Immature natural killer cell (primary cell): ENCODE measurements around the gene RADIL. TPM values are rescaled to one million over a fixed set of nuclear protein-coding genes. Genes with fewer than 3 reads are reported as not detected.
A peak's percentile ranks its signal among the peaks of the same experiment; 100 is the strongest.

ENCODE experiments used
- DNase-seq, 3 donors: peaks; one replicate each; pipeline ENCODE4 v3.0.0; 2022; ENCODE audit warnings: mixed read lengths in 1 of 3
- H3K27ac Mint-ChIP-seq, 6 donors: one replicate each; pipeline ENCODE4 v1.8.0; 2020; ENCODE audit warnings: mixed read lengths in 6 of 6, mild to moderate bottlenecking in 5 of 6, inconsistent platforms in 4 of 6, moderate library complexity in 3 of 6
- H3K27me3 Mint-ChIP-seq, 3 donors: one replicate each; pipeline ENCODE4 v1.8.0; 2020 to 2021; ENCODE audit warnings: low read depth in 3 of 3, mild to moderate bottlenecking in 3 of 3, mixed read lengths in 3 of 3, moderate library complexity in 3 of 3, inconsistent platforms in 1 of 3
- H3K36me3 Mint-ChIP-seq, 3 donors: one replicate each; pipeline ENCODE4 v1.8.0; 2020; ENCODE audit warnings: mixed read lengths in 3 of 3, inconsistent platforms in 2 of 3, mild to moderate bottlenecking in 2 of 3
- H3K4me1 Mint-ChIP-seq, 2 donors: one replicate each; pipeline ENCODE4 v1.8.0; 2020; ENCODE audit warnings: inconsistent platforms in 2 of 2, mild to moderate bottlenecking in 2 of 2, mixed read lengths in 2 of 2, moderate library complexity in 1 of 2
- H3K4me3 Mint-ChIP-seq, 5 donors: one replicate each; pipeline ENCODE4 v1.8.0; 2020; ENCODE audit warnings: mild to moderate bottlenecking in 5 of 5, mixed read lengths in 5 of 5, inconsistent platforms in 3 of 5, moderate library complexity in 3 of 5
- H3K9me3 Mint-ChIP-seq, 6 donors: one replicate each; pipeline ENCODE4 v1.8.0; 2020; ENCODE audit warnings: mild to moderate bottlenecking in 6 of 6, mixed read lengths in 6 of 6, inconsistent platforms in 4 of 6, moderate library complexity in 3 of 6
- polyA plus RNA-seq, 3 donors: library from polyadenylated mRNA; unstranded; fragments of 300-500 nt; fragmentation: Illumina TruSeq; gene quantifications; one replicate each; pipeline ENCODE4 v1.2.3, GENCODE V29; 2021

The RADIL gene
- polyA plus RNA-seq, 3 donors from 2014 or later = not detected

DNA sequence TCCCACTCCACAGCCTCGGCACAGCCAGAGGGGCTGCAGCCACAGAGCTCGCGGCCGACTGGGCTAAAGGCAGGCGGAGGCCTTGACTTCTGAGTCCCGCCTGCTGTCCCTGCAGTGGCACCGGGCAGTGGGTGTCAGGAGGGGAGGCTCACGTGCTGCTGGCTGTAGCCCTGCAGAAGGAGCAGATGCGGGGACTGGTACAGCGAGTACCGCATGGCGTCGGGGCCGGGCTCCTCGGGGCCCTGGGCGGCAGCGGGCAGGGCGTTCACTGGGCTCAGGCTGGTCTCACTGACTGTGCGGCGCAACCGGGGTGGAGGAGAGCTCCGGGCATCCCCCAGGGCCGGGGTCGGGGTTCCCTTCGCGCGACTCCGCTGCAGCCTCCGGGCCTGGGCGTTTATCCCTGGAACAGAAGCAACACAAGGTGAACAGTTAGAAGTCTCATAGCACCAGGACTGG lies 47.3 kb downstream of the RADIL start:
- no peak for DNase-seq
- no peaks in the 10 kb centered on the region for H3K9me3 Mint-ChIP-seq
- peaks cover 2 to 6% (median 2%) of the 10 kb centered on the region in 3 donors for H3K27me3 Mint-ChIP-seq
- H3K4me3 Mint-ChIP-seq = no peak overlapping the region
- H3K27ac Mint-ChIP-seq = no peak overlapping the region
- no peaks in the 10 kb centered on the region for H3K36me3 Mint-ChIP-seq
- H3K4me1 Mint-ChIP-seq = peaks cover 4 to 8% of the 10 kb centered on the region in 2 donors

- Mint-ChIP-seq H3K36me3 (no peaks in the 10 kb centered on the region), H3K27me3 (peaks cover 2 to 4% (median 2%) of the 10 kb centered on the region in 3 donors), H3K4me3 (no peak overlapping the region)
These were observed 47.9 kb downstream of the RADIL start for GRCh38 chr7:4835398-4836205.

GRCh38 chr7:4834601-4835397 lies 48.7 kb downstream of the RADIL start:
- no peaks in the 10 kb centered on the region for H3K9me3 Mint-ChIP-seq
- peaks cover 2 to 4% (median 3%) of the 10 kb centered on the region in 3 donors for H3K27me3 Mint-ChIP-seq
- H3K36me3 Mint-ChIP-seq = no peaks in the 10 kb centered on the region
- DNase-seq = no peak
- no peak overlapping the region for H3K4me3 Mint-ChIP-seq
- no peak overlapping the region for H3K27ac Mint-ChIP-seq
- peaks cover 6 to 8% of the 10 kb centered on the region in 2 donors for H3K4me1 Mint-ChIP-seq

More at GRCh38 chr7:4835398-4836205, 47.9 kb downstream of the RADIL start:
- peaks cover 4 to 8% of the 10 kb centered on the region in 2 donors for H3K4me1 Mint-ChIP-seq
- no peak overlapping the region for H3K27ac Mint-ChIP-seq
- DNase-seq = no peak
- no peaks in the 10 kb centered on the region for H3K9me3 Mint-ChIP-seq

DNA sequence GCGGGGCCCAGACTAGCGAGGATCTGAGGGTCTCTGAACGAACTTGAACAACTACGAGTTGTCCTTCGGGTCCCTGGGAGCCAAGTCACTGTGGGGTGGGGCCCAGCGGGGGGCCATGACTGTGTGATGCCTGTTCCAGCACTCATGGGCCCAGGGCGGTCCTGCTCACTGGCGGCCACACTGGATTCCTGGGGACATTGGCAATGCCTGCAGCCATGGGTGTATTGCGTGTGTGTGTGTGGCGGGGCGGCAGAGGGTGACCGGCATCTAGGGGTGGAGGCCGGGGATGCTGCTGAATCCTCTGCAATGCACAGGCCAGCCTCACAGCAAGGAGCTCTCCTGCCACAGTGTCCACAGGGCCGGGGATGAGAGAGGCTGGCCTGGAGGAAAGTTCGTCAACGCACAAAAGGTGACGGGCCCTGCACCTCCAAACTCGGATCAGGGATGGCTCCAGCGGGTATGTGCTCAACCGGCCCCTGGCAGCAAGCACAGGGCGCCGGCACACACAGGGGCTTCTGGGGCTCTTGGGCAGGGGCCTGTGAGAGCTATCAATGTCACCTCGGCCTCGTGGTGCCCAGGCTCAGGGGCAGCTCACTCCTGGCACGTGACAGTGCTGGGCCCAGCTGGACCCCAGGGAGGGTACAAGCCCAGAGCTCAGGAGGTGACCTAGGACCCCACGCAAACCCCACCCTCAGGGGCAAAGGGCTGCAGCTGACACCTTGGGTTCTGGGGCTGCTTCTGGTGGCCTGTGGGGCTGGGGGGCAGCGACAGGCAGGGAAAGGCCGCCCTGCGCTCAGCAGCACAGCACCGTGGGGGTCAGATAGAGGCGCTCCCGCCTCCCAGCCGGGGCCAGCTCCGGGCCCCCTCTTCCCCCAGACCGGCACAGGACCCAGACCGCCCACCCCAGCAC lies 49.6 kb downstream of the RADIL start:
- no peak overlapping the region for H3K27ac Mint-ChIP-seq
- no peak overlapping the region for H3K4me3 Mint-ChIP-seq
- no peaks in the 10 kb centered on the region for H3K36me3 Mint-ChIP-seq
- no peaks in the 10 kb centered on the region for H3K9me3 Mint-ChIP-seq
- DNase-seq = no peak
- H3K27me3 Mint-ChIP-seq = peaks cover 2 to 5% (median 3%) of the 10 kb centered on the region in 3 donors
- H3K4me1 Mint-ChIP-seq = peaks cover 6 to 8% of the 10 kb centered on the region in 2 donors

DNA sequence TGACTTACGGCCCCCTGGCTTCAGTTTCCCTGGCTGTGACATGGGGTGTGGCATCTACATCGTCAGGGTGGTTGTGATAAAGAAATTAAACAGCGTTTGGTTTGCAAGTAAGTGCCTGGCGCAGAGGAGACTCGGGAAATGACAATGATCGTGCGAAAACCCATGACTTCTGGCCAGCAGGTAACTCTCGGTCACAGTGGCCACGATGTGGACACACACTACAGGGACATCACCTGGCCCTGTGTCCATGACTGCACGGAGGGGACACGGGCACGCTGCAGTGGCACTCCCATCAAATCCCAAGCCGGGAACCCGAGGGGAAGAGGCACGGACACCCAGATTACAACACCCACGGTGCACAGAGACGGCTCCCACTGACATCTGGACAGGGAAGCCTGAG lies 50.3 kb downstream of the RADIL start:
- DNase-seq = no peak
- H3K9me3 Mint-ChIP-seq = no peaks in the 10 kb centered on the region
- H3K36me3 Mint-ChIP-seq = no peaks in the 10 kb centered on the region
- no peak overlapping the region for H3K4me3 Mint-ChIP-seq
- H3K27me3 Mint-ChIP-seq = peaks cover 2 to 5% (median 3%) of the 10 kb centered on the region in 3 donors
- peaks cover 6 to 8% of the 10 kb centered on the region in 2 donors for H3K4me1 Mint-ChIP-seq
- no peak overlapping the region for H3K27ac Mint-ChIP-seq

DNA sequence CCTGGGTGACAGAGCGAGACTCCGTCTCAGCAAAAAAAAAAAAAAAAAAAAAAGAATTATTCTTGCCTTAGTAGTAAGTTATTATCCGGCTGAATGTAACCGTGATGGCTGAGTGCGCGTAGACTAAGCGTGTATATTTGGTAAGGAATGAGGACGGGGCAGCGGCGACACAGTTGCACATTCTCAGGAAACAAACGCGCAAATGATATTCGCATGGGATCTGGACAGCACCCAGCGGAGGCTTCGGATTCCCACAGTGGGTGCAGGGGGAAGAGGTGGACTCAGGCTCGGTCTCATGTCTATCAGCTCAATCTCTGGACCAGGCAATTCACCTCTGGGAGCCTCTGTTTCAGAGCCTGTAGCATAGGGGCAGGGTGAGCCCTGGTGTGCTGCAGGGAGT lies 50.8 kb downstream of the RADIL start:
- no peaks in the 10 kb centered on the region for H3K36me3 Mint-ChIP-seq
- H3K9me3 Mint-ChIP-seq = no peaks in the 10 kb centered on the region
- no peak overlapping the region for H3K4me3 Mint-ChIP-seq

DNA sequence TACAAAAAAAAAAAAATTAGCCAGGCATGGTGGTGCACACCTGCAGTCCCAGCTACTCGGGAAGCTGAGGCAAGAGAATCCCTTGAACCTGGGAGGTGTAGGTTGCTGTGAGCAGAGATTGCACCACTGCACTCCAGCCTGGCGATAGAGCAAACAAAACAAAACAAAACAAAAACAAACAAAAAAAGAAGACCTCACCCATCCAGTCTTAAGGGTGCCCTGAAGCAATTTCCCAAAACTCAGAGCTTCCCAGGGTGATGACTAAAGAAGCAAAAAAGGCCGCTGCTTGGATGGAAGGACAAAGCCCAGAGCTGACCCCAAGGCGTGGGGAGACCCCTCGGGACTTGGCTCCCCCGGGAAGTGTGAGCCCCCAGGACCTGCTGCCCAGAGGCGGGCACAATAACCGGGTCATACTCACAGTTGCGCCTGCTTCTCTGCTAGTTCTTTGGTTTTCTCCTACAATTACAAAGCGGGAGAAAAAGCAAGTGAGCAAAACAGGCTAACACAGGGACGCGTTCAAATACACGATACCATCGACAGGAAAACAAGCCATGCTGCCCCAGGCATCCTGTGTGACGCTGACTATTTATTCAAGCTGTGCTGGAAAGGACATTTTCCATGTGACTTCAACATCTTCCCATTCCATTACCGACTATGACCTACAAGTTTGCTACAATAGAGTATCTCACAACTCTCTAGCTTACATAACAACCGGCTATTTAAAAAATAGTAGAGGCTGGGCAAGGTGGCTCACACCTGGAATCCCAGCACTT lies 51.6 kb downstream of the RADIL start:
- no peak overlapping the region for H3K4me3 Mint-ChIP-seq
- H3K27me3 Mint-ChIP-seq = peaks cover 0 to 3% (median 2%) of the 10 kb centered on the region in 3 donors
- H3K9me3 Mint-ChIP-seq = no peaks in the 10 kb centered on the region

More for the DNA sequence above, 50.8 kb downstream of the RADIL start:
- Mint-ChIP-seq H3K27me3 (peaks cover 2 to 5% (median 3%) of the 10 kb centered on the region in 3 donors), H3K4me1 (peaks cover 6 to 8% of the 10 kb centered on the region in 2 donors), H3K27ac (no peak overlapping the region)
- no peak for DNase-seq

DNA sequence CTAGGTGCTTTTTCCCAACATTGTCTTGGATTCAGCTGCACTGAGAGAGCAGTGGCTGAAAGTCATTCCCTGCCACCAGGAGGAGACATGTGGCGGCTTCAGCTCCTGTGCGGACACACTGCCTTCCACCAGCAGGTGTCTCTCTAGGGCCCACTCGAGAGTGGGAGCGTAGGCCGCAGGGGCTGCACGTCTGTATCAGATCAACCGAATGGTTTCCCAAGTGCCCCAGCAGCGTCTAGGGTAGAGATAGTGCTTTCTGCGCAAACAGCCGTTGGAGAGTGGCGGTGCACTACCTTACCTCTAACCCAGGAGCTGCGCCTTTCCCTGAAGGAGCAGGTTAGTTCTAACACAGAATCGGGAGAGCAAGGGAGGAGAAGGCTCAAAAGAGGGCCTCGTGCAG lies 53.3 kb downstream of the RADIL start:
- Mint-ChIP-seq H3K27me3 (peaks cover 2 to 4% (median 4%) of the 10 kb centered on the region in 3 donors), H3K27ac (no peak overlapping the region), H3K4me3 (no peak overlapping the region), H3K9me3 (no peaks in the 10 kb centered on the region), H3K36me3 (no peaks in the 10 kb centered on the region), H3K4me1 (peaks cover 0 to 2% of the 10 kb centered on the region in 2 donors)
- DNase-seq = peak; percentile 29 to 30 (median 29)

More for the DNA sequence above, 51.6 kb downstream of the RADIL start:
- H3K4me1 Mint-ChIP-seq = peaks cover 2 to 3% of the 10 kb centered on the region in 2 donors
- DNase-seq = no peak
- no peak overlapping the region for H3K27ac Mint-ChIP-seq
- no peaks in the 10 kb centered on the region for H3K36me3 Mint-ChIP-seq

DNA sequence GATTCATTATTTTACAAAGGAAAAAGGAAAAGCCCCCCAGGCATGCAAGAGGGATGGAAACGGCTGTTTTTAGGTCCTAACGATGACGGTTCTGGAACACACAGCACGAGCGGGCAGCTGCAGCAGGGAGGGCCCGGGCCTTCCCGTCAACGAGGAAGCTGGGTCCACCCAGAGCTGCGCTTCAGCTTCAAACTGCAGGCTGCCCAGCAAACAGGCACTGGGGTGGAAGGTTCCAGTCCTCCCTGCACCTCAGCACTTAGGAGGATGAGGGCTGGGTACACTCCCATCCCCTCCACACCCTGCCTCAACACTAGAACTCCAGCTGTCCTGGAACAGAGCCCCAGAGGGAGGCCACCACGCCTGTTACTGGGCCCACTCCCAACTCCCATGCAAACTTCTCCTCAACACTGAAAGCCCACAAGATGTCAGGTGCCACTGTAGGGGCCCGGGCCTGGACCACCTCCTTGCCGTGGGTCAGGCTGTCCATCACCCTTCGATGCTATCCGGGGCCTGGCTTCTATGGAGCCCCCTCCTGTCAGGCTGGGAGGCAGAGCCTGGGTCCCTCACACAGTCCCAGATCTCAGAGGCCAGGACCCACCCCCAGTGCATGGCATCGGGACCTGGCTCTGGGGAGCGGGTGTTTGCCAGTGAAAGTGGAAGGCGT lies 54.7 kb downstream of the RADIL start:
- DNase-seq = no peak
- peaks cover 2 to 5% (median 4%) of the 10 kb centered on the region in 3 donors for H3K27me3 Mint-ChIP-seq
- H3K4me3 Mint-ChIP-seq = no peak overlapping the region
- no peaks in the 10 kb centered on the region for H3K36me3 Mint-ChIP-seq
- H3K27ac Mint-ChIP-seq = no peak overlapping the region
- peaks cover 0 to 2% of the 10 kb centered on the region in 2 donors for H3K4me1 Mint-ChIP-seq
- H3K9me3 Mint-ChIP-seq = no peaks in the 10 kb centered on the region

GRCh38 chr7:4825081-4825480 lies 58.4 kb downstream of the RADIL start:
- no peak overlapping the region for H3K27ac Mint-ChIP-seq
- H3K4me3 Mint-ChIP-seq = no peak overlapping the region
- DNase-seq = no peak
- no peaks in the 10 kb centered on the region for H3K4me1 Mint-ChIP-seq
- no peaks in the 10 kb centered on the region for H3K36me3 Mint-ChIP-seq
- H3K9me3 Mint-ChIP-seq = no peaks in the 10 kb centered on the region
- H3K27me3 Mint-ChIP-seq = peaks cover 0 to 5% (median 4%) of the 10 kb centered on the region in 3 donors

DNA sequence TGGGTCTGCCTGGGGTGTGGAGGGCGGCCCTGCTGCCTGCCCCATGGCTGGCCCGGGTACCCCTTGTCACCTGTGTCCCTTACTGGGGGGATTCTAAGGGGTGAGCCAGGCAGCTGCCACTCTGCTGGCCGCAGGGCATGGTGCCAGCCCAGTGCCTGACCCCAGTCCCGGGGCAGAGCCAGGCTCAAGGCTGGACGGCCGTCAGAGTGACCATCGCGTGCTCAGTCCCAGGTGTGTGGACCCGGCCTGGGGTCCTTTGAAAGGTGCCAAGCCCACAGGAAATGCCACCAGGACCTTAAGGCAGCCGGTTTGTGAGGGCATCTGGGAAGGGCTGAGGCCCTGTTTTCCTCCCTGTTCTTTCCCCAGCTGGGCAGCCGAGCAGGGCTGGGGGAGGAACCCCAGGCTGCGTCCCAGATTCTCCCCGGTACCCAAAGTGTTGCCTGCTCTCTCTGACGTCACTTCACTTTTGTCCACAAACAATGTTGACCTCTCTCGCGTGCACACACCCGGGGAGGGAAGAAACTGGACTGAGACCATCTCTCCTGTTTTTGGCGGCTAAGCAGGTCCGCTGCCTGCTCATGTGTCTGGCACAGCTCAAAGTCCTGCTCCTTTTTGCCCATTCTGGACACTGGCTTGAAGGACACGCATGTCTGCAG lies 59.3 kb downstream of the RADIL start:
- Mint-ChIP-seq H3K36me3 (no peaks in the 10 kb centered on the region), H3K4me1 (no peaks in the 10 kb centered on the region), H3K4me3 (no peak overlapping the region), H3K27ac (no peak overlapping the region), H3K9me3 (no peaks in the 10 kb centered on the region), H3K27me3 (peaks cover 0 to 4% (median 3%) of the 10 kb centered on the region in 3 donors)
- DNase-seq = no peak
